Fibroblast of peridontal ligament (primary cell): ENCODE measurements around the gene PLCG2.

ENCODE experiments used
- DNase-seq: peaks from one replicate; pipeline ENCODE4 v3.0.0-alpha.2; 2010; ENCODE audit errors: extremely low read depth

PLCG2 gene

DNA sequence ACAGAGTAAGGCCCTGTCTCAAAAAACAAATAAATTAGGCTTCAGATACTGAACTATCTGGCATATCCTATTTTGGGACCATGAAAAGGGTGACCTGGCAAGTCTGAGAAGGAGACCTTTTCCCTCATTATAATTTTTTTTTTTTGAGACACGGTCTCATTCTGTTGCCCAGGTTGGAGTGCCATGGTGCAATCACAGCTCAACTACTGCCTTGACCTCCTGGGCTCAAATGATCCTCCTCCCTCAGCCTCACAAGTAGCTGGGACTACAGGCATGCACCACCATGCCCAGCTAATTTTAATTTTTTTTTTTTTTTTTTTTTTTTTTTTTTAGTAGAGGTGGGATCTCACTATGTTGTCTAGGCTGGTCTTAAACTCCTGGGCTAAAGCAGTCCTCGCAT is 37.3 kb downstream of the PLCG2 start:
- no peak for DNase-seq

DNA sequence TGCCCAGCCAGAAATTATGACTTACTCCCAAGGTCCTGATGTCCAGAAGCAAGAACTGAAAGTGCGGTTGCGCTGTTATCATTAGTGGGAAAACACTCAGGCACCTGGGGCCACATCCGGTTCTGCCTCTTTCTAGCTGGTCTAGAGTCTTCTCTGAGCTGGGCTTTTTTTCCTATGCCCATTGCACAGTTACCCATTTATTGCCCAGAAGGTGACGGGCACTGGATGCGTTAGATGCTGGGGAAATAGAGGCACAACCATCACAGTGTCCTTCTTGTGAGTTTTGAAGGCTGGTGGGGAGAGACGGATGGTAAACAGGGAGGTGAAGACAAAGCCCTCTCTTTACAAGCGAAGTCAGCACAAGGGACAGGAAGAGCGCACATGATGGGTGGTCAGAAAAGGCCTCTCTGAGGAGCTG is 37.7 kb downstream of the PLCG2 start:
- no peak for DNase-seq

DNA sequence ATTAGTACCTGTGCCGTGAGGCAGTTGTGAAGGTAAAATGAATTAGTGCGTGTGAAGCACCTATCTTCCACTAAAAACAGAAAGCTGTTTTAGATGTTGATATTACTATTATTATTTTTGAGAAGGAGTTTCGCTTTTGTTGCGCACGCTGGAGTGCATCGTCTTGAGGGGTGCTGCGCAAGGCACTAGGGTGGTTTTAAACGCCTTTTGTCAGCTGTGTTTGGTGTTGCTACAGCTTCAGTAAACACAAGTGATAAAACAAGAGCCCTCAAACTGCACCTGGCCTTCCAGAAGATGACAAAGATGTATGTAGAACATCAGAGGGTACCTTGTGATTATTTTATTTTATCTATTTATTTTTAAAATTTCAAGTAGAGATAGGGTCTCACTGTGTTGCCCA is 38.2 kb downstream of the PLCG2 start:
- DNase-seq = no peak

DNA sequence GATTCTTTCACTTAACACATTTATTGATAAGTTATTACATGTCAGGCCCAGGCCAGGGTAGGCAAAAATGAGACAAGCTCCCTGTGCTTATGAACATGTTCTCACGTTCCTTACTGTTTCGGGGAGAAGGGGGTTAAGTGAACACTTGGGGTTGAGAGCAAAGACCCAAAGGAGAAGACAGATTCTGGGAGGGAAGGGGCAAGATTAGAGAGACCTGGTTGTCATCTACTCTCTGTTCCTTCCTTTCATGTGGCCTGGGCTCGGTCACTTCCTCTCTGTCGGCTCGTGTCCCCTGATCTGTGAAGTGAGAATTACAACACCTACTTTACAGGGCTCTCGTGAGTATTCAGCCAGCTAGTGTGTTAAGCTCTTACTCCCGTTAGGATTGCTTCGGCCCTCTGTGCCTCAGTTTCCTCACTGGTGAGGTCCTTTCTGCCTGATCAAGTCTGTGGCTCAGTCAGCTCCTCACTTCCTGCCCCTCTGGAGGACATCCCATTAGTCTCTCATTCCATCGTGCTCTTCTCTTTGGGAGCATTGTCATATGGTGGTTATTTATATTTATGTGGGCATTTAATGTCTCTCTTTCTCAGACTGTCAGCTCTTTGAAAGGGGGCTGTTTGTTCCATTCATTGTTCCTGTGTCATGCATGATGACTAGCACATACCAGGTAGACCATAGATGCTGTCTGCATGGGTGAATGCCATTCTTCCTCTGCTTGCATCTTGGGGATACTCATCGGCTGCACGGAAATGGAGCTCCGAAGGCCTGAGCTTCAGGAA is 38.9 kb downstream of the PLCG2 start:
- no peak for DNase-seq

DNA sequence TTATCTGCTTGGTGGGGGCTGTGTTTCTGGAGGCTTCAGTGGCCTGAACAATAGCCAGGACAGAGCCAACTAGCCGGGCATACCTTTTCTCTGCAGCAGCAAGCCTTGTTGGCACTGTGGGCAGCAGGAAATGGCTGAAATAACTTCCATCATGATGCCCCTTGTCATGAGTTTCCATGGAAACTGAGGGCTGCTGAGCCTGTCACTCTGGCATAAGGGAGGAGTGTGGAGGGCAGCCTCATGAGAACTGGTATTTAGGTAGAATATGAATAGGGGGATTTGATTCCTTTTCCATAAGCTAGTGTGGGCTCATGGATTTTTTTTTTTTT is 39.4 kb downstream of the PLCG2 start:
- no peak for DNase-seq

DNA sequence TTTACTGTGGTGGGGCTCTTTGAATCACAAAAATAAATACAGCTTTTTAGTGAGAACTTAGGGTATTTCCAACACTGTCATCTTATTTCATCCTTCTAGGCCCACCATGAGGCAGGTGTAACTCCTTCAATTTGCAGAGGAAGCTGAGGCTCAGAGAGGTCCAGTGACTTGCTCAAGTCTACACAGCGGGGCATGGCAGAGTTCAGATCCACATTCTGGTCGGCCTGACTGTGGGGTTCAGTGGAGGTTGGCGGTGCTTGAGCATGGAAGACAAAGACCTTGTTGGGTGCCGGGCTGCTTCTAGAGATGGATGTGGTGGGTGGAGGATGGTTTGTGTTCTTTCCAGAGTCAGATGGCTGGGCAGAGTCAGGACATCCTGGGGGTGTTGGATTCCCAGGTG is 39.8 kb downstream of the PLCG2 start:
- no peak for DNase-seq

DNA sequence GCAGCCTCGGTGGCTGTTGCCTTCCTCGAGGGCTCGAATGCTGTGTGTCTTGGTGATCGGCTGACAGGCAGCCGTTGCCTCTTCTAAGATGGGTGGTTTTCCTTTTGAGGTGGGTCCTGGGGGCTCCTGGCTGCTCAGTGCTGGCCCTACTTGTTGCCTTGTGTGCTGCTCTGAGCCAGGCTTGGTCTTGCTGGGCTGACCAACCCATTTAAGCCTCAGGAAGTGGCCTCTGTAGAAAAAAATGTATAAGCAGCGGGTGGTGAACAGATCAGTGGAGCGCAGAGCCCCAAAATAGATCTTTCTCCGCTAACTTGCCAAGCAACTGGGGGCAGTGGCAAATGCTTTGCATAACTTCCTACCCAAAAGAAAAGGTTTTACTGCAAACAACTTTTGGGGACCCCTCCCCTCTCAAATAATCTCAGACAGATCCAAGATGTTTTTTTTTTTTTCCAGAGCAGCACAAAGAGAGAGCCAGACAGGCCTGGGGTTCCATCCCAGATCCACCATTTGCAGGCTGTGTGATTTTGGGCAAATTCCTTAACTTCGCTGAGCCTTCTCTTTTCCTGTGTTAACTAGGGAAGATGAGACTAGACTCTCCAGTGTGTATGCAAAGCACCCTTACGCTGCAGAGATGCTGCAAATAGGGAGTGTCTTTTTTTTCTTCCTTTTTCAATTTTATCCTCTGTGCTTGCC is 42.5 kb downstream of the PLCG2 start:
- no peak for DNase-seq

DNA sequence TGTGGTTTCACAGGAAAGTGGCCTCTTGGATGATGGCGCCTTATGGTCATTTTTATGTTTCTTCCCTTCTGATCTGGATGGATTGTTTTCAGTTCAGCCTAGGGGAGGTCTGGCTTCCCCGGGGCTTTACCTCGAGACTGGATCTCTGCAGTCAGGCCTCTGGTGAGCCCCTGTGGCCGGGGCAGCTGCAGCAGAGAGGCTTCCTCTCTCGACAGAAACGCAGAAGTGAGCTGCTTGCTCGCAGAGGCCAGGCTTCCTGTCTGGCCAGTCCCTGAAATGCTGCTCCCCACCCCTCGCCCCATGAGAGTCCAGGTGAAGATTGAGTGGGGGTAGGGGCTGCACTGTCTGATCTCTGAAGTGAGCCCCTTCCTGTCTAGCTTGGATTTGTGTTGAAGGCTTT is 44.0 kb downstream of the PLCG2 start:
- no peak for DNase-seq

DNA sequence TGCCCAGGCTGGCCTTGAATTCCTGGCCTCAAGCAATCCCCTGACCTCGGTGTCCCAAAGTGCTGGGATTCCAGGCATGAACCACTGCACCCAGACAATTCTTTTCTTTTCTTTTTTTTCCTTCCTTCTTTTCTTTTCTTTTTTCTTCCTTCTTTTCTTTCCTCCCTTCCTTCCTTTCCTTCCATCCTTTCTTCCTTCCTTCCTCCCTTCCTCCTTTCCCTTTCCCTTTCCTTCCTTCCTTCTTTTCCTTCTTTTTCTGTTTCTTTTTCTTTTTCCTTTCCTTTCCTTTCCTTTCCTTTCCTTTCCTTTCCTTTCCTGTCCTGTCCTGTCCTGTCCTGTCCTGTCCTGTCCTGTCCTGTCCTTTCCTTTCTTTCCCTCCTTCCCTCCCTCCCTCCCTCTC is 44.6 kb downstream of the PLCG2 start:
- DNase-seq = no peak

DNA sequence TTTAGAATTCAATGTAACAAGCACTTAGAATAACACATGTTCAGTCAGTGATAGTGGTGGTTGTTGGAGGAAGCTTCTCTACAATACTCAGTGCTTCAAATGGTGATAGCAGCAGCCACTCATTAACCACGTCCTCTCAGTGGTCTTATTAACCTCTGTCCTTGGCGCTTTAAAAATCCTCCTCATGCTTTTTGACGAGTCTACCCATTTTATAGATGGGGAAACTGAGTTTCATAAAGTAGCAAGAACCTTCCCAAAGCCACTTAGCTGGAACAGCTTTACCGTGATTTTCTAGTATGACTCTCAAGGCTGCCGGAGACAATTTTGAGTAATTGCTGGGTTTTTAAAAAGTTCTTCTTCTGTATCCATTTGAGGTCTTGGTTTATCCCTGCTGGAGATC is 47.4 kb downstream of the PLCG2 start:
- DNase-seq = no peak

DNA sequence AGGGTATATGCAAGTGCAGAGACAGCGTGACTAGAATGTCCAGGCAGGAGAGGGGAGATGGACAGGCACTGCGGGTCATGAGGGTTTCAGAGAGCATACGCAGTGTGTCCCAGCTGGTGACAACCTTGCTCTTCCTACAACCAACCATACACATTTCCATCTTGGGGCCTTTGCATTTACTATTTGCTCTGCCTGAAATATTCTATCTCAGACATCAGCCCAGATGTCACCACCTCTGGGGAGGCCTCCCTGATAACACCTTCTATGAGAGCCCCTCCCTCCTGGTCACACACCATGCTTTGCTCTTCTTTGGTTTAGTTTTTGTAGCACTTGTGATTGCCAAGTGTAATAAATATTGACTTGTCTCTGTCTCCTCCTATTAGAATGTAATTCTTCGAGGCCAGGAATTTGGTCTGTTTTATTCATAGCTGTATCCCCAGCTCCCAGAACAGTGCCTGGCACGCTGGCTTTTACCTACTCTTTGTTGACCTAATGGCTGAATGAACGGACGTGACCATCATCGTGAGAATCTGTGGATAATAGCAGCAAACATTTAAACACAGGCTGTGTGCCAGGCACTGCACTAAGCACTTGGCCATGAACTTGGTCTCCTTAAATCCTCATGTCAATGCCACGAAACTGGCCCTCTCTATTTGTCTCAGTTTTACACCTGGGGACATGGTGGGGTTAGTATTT is 51.9 kb downstream of the PLCG2 start:
- DNase-seq = no peak

DNA sequence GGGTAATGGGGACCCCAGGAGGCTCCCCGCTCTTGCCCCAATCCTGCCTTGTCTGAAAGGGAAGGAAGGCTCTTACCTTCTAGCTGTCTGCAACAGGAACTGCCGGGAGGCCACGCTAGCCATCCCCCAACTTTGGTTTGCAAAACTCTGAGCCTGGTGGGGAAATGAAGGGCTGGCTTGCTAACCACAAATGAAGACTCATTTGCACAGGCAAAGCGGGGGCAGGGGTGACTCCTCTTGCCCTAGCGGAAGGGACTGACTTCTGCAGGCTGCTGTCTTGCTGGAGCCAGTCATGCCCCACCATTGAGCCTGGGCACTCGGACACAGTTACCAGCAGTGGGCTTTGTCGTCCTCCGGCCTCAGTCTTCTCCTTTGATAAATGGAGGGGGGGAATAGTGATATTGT is 52.6 kb downstream of the PLCG2 start:
- no peak for DNase-seq

DNA sequence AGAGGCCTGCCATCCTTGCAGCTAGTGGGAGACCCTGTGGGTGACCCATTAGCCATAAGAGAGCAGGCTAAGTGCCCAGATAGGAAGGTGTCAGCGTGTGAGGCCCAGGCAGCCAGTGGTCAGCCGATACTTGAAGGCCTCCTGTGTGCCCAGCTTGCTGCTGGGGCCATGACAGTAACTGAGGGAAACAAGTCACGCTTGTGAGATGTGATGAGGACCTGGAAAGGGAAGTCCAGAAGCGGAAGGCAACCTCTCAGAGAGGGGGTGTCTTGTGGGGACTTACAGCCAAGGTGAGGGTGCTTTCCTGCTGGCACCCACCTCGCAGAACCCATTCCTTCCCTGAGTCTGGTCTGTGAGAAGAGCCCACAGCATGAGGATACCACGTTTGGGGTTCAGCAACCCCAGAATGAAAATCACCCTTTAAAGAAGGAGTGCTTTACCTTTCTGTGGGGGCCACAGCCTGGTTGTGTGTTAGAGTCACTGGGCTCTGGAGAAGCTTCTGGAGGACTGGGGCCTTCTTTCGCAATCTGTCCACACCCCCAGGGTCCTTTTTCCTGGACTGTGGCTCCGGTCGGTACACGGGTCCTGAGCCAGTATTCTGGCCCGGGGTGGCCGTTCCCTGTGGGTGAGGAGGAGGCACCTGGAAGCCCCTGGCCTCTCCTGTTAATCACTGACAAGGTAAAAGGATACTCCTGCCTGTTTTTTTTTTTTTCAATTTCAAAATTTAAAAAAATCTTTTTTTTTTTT is 53.9 kb downstream of the PLCG2 start:
- DNase-seq = no peak

DNA sequence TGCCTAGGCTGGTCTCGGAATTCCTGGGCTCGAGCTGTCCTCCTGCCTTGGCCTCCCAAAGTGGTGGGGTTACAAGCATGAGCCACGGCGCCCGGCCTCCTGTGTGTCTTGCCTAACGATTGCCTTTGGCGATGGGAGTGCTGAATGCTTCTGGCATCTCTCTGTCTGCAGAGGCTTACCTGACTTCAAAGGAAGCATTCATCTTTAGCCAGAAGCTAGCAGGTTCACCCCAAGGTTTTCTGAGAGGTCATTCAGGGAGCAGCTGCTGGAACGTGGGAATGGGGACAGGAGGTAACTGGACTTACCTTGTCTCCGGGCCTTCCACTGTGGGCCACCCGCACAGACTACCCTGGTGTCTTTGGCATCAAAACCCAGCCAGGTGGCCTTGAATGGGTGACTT is 54.7 kb downstream of the PLCG2 start:
- no peak for DNase-seq

DNA sequence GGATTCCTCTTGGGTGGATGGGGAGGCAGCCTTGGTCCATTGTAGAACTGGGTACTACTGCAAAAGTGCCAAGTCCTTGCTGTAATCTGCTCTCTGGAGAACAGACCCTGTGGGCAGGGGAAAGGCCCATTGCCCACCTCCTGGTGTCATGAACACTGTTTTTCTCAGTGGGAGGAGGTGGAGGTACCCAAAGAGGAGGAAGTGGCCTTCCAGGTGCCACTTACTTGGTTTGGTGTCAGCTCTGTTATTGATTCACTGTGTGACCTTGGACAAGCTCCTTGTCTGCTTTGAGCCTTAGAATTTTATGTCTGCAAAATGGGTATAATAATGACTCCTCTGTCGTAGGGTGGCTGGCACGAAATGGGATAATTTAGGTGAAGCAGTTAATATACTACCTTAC is 55.8 kb downstream of the PLCG2 start:
- DNase-seq = no peak

DNA sequence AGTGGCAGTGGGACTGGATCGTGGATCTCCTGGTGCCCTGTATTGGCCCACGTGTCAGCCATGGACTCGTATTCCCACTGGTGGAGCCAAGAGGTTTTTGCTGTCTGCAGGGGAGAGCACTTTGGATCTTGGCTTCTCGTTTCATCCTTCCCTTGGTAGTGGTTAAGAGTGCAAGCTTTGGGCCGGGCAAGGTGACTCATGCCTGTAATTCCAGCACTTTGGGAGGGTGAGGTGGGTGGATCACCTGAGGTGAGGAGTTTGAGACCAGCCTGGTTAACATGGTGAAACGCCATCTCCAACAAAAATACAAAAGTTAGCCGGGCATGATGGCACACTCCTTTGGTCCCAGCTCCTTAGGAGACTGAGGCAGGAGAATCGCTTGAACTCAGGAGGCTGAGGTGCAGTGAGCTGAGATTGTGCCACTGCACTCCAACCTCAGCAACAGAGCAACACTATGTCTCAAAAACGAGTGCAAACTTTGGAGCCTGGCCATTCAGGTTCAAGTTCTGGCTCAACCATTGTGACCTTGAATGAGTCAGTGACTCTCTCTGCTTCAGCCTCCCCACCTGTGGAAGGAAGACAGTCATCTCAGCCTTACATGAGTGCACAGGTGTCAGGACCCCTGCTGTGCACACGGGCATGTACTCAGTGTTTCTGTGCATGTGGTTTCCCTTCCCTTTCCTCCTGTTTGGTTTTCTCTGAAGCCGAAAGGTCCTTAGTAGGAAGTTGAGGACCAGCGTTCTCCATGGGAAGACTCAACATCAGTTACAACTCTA is 57.4 kb downstream of the PLCG2 start:
- no peak for DNase-seq

DNA sequence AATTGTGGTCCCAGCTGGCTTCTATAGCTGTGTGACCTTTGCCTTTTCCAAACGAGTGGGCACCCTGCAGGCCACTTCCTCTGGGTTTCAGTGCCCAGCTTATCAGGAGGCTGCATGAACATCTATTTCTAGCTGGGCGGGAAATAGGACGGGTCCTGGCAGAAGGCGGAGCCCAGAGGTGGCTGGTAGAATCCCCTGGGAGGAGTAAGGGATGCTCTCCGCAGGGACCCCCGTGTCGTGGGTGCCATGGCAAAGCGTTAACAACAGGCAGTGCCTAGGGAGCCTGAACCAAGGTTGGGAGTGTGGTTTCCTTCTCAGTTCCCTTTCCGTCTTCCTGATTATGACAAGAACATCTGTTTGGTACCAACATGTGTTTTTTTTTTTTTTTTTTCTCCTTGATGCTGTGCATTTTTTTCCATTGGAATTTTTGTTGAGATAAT is 58.2 kb downstream of the PLCG2 start:
- DNase-seq = no peak

DNA sequence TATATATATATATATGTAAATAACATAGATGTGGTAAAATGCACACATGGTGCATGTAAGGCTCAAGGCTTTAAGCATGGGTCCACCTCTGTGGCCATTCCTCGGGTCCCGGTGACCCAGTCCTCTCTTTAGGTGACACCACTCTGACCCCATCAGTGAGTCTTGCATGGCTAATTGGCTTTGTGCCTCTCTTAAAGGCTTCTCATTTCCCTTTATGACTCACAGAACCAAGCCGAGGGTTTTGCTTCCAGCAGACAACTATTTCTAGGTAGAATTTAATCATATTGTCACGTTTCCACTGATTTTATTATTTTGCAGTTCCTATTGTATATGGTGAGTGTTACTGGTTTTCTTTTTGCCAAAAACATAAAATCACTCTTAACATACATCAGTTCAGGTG is 59.7 kb downstream of the PLCG2 start:
- no peak for DNase-seq

DNA sequence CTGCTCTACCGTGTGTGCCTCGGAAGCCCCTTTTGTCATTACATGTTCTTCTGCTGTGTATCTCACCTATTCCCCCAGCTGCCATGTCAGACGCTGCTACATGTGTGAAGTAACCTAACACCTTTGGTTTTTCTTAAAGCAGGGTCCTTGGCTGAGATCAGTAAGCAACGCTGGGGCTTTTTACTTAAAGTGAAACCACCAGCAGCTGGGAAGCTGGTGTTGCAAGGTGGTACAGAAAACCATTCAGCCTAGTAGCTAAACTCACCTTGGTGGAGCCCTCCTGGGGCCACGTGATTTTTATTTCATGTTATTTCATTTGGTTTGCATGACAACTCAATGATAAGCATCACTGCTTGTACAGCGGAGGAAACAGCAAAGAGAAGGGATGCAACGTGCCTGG is 62.6 kb downstream of the PLCG2 start:
- no peak for DNase-seq

DNA sequence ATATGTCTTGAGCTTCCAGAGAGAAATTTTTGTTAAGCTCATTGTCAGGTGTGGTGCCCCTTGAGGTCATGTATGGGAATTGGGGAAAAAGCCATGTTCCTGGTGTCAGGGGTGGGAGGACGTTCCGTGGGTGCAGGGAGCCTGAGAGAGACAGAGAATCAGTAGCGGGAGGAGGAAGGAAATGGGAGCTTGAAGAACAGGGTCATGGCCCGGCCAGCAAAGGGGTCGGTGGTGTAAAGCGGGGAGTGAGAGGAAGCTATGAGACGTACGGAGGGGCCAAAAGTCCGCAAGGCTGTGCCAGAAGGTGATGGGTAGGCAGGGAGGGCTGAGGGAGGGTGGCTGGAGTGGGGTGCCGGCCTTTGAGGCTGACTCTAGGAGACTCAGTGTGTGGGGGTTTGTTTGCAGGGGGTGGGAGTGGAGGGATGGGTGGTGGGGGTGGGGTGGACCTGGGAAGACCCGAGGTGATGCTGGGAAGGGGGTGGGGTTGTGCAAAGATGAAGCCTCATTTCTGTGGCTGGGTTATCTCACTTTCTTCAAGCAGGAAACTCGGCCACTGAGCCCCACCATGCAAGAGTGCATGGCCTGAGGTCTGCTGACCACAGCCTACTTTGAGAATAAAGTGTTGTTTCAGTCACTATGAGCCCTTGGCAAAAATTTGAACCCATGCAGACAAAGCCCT is 63.6 kb downstream of the PLCG2 start:
- no peak for DNase-seq

DNA sequence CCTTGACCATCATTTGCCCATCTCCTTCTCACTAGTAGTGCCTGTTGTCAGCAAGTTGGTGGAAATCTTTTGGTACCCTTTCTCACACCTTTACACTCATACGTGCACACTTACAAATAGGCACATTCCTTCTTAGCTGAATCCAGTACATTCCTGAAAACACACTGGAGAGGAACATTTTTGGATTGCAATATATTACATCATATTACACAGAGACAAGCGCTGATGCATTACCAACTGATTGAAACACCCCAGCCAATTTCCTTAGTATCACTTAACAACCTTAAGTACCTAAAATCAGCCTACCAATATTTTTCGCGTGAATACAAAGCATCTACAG is 64.1 kb downstream of the PLCG2 start:
- DNase-seq = peak; percentile 8
